Mesendoderm (in vitro differentiated cells): ENCODE data around the gene PSMB10.

Experiments used
- DNase-seq: peaks from one replicate; pipeline ENCODE4 v3.0.0; 2013
- H2AK5ac ChIP-seq: 2 replicates; pipeline ENCODE4 v1.6.1; 2013; ENCODE audit warnings: low read length, inconsistent platforms
- H2BK120ac ChIP-seq: 2 replicates; pipeline ENCODE4 v1.6.1; 2013; ENCODE audit warnings: low read depth, mild to moderate bottlenecking, low read length, moderate library complexity, mixed read lengths
- H2BK15ac ChIP-seq: replicated peaks from 2 replicates; pipeline ENCODE4 v1.6.1; 2013; ENCODE audit warnings: low read depth, mild to moderate bottlenecking, moderate library complexity
- H2BK5ac ChIP-seq: 2 replicates; pipeline ENCODE4 v1.6.1; 2013; ENCODE audit warnings: low read length, inconsistent platforms
- H3K18ac ChIP-seq: 2 replicates; pipeline ENCODE4 v1.6.1; 2013; ENCODE audit warnings: mild to moderate bottlenecking, low read length, mixed read lengths
- H3K23ac ChIP-seq: one replicate; pipeline ENCODE4 v1.6.1; 2013; ENCODE audit warnings: low read length
- H3K27ac ChIP-seq: 2 replicates; pipeline ENCODE4 v1.5.1; 2013; ENCODE audit warnings: low read depth, mild to moderate bottlenecking, inconsistent platforms, low read length, moderate library complexity
- H3K27me3 ChIP-seq: 2 replicates; pipeline ENCODE4 v1.6.1; 2013; ENCODE audit warnings: low read length, control low read depth, mild to moderate bottlenecking, inconsistent platforms; ENCODE audit not compliant: insufficient read depth, poor library complexity
- H3K36me3 ChIP-seq: 2 replicates; pipeline ENCODE4 v1.6.1; 2013; ENCODE audit warnings: low read length, inconsistent platforms; ENCODE audit not compliant: control insufficient read depth, insufficient read depth
- H3K4ac ChIP-seq: one replicate; pipeline ENCODE4 v1.6.1; 2013; ENCODE audit warnings: low read depth, mild to moderate bottlenecking, low read length, moderate library complexity
- H3K4me1 ChIP-seq: 2 replicates; pipeline ENCODE4 v1.6.1; 2013; ENCODE audit warnings: low read depth, low read length, inconsistent platforms; ENCODE audit not compliant: control insufficient read depth
- H3K4me2 ChIP-seq: 2 replicates; pipeline ENCODE4 v1.6.1; 2013; ENCODE audit warnings: low read length
- H3K4me3 ChIP-seq: 2 replicates; pipeline ENCODE4 v1.5.1; 2013; ENCODE audit warnings: mild to moderate bottlenecking, low read length
- H3K56ac ChIP-seq: one replicate; pipeline ENCODE4 v1.6.1; 2013; ENCODE audit warnings: low read length
- H3K79me1 ChIP-seq: 2 replicates; pipeline ENCODE4 v1.6.1; 2013; ENCODE audit warnings: low read length, inconsistent platforms
- H3K79me2 ChIP-seq: 2 replicates; pipeline ENCODE4 v1.6.1; 2013; ENCODE audit warnings: mild to moderate bottlenecking, low read length; ENCODE audit not compliant: control insufficient read depth, insufficient read depth
- H3K9ac ChIP-seq: 2 replicates; pipeline ENCODE4 v1.6.1; 2013; ENCODE audit warnings: low read length, inconsistent platforms
- H4K5ac ChIP-seq: one replicate; pipeline ENCODE4 v1.6.1; 2013; ENCODE audit warnings: low read length
- H4K8ac ChIP-seq: one replicate; pipeline ENCODE4 v1.6.1; 2013; ENCODE audit warnings: low read depth, mild to moderate bottlenecking, control low read depth, low read length, moderate library complexity
- WGBS: extraction: QIAGEN DNeasy Blood & Tissue Kit; methylation state at CpG from one replicate; pipeline ENCODE4 v1.1.7; 2013; ENCODE audit warnings: low lambda C conversion rate, missing lambda C conversion rate; ENCODE audit not compliant: insufficient coverage; ENCODE audit errors: extremely low coverage; 5-methylcytosine and 5-hydroxymethylcytosine counted together

PSMB10 gene

GRCh38 chr16:67964477-67965131 is 28.0 kb upstream of the PSMB10 start:
- peaks cover 24% of the 10 kb centered on the region for H3K79me1 ChIP-seq
- no CpG with 5 or more reads among the region's 6 CpGs for WGBS
- H3K23ac ChIP-seq, result peak overlapping the region; percentile 83
- no peak overlapping the region for H3K9ac ChIP-seq
- H4K8ac ChIP-seq, result no peak overlapping the region
- H2AK5ac ChIP-seq, result no peak overlapping the region
- H3K36me3 ChIP-seq, result peaks cover 11% of the 10 kb centered on the region
- H3K56ac ChIP-seq, result no peak overlapping the region
- peaks cover 18% of the 10 kb centered on the region for H3K79me2 ChIP-seq
- H3K18ac ChIP-seq, result no peak overlapping the region
- no peak overlapping the region for H3K4me3 ChIP-seq
- H2BK5ac ChIP-seq, result no peak overlapping the region
- H3K4me1 ChIP-seq, result peaks cover 8% of the 10 kb centered on the region
- no peak overlapping the region for H2BK15ac ChIP-seq
- H4K5ac ChIP-seq, result no peak overlapping the region
- H3K4ac ChIP-seq, result no peak overlapping the region
- no peak overlapping the region for H3K27ac ChIP-seq
- DNase-seq, result no peak
- no peak overlapping the region for H2BK120ac ChIP-seq
- no peak overlapping the region for H3K4me2 ChIP-seq
- H3K27me3 ChIP-seq, result no peaks in the 10 kb centered on the region

DNA sequence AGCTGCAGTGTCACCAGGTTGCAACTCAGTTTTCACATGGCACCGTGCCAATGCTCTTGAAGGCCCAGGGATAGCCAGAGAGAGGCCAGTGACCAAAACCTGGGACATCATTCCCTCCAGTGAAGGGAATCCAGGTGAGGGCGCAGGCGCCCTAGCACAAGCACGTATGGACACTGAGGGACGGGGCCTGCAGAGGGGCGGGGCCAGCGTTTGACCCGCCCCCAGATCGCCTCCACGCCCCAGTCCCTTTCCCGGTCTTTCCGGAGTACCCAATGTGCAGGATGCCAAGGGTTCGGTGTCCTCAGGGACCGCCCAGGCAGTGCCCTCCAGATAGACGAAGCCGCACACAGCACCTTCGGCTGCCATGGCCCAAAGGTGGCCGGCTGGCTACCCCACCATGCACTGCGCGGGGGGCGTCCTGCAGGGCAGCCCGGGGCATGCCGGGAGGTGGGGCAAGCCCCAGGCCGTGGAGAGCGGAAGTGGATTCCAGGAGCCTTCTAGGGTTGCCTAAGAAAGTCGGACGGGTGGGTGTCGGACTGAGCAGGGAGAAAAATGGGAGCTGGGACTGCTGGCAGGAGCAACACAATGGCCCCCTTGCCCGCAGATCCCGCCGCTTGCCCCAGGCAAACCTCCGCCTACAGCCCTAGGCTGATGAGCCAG is 27.1 kb upstream of the PSMB10 start:
- Histone ChIP-seq H3K9ac (no peak overlapping the region), H4K5ac (no peak overlapping the region), H3K4ac (no peak overlapping the region), H3K27me3 (no peaks in the 10 kb centered on the region), H4K8ac (no peak overlapping the region), H3K79me2 (peaks cover 18% of the 10 kb centered on the region), H3K18ac (no peak overlapping the region), H3K79me1 (peaks cover 24% of the 10 kb centered on the region), H2BK5ac (no peak overlapping the region), H3K4me1 (peaks cover 8% of the 10 kb centered on the region), H3K23ac (no peak overlapping the region), H3K36me3 (peaks cover 11% of the 10 kb centered on the region), H3K4me3 (no peak overlapping the region), H2BK120ac (no peak overlapping the region), H2BK15ac (no peak overlapping the region), H3K4me2 (no peak overlapping the region), H2AK5ac (no peak overlapping the region), H3K27ac (no peak overlapping the region), H3K56ac (no peak overlapping the region)
- DNase-seq, result peak; percentile 29
- no CpG with 5 or more reads among the region's 32 CpGs for WGBS

DNA sequence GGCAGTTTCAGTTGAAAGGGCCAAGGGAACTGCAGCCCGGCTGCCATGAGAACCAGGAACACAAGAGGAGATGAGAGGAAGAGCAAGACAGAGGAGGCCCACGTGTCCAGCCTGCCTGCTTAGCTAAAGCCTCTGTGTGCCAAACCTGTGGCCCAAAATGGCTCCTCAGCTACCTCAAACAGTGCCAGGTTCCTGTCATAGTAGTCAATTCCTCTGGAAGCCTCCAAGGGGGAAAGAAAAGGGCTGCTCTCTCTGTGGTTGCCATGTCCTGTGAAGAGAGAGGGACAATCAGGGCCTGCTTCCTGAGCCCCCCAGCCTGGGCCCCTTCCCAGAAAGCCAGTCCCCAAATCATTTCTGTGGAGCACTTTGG is 26.6 kb upstream of the PSMB10 start:
- Histone ChIP-seq H3K27me3 (no peaks in the 10 kb centered on the region), H2BK5ac (no peak overlapping the region), H4K5ac (no peak overlapping the region), H2BK15ac (no peak overlapping the region), H3K79me2 (peaks cover 18% of the 10 kb centered on the region), H2BK120ac (no peak overlapping the region), H3K4me2 (no peak overlapping the region), H4K8ac (no peak overlapping the region), H3K56ac (no peak overlapping the region), H3K23ac (no peak overlapping the region), H3K18ac (no peak overlapping the region), H3K4me3 (no peak overlapping the region), H3K4ac (no peak overlapping the region), H3K27ac (no peak overlapping the region), H3K4me1 (peaks cover 8% of the 10 kb centered on the region), H3K9ac (no peak overlapping the region), H2AK5ac (no peak overlapping the region), H3K36me3 (peaks cover 11% of the 10 kb centered on the region), H3K79me1 (peaks cover 24% of the 10 kb centered on the region)
- no peak for DNase-seq
- no CpG with 5 or more reads among the region's 2 CpGs for WGBS

GRCh38 chr16:67962135-67962534 is 25.5 kb upstream of the PSMB10 start:
- Histone ChIP-seq H2BK15ac (no peak overlapping the region), H3K27me3 (no peaks in the 10 kb centered on the region), H3K18ac (no peak overlapping the region), H3K23ac (no peak overlapping the region), H3K79me2 (peaks cover 11% of the 10 kb centered on the region), H3K27ac (no peak overlapping the region), H2BK5ac (no peak overlapping the region), H3K4me2 (no peak overlapping the region), H3K4me1 (peaks cover 8% of the 10 kb centered on the region), H3K4me3 (no peak overlapping the region), H3K79me1 (peaks cover 17% of the 10 kb centered on the region), H3K9ac (no peak overlapping the region), H2BK120ac (no peak overlapping the region), H4K8ac (no peak overlapping the region), H2AK5ac (no peak overlapping the region), H3K56ac (no peak overlapping the region), H3K36me3 (peaks cover 11% of the 10 kb centered on the region), H4K5ac (no peak overlapping the region), H3K4ac (no peak overlapping the region)
- WGBS, result no CpG with 5 or more reads among the region's 8 CpGs
- DNase-seq, result no peak

- Histone ChIP-seq H3K56ac (no peak overlapping the region), H3K4me3 (no peak overlapping the region), H3K36me3 (peaks cover 11% of the 10 kb centered on the region), H4K5ac (no peak overlapping the region), H3K4me2 (no peak overlapping the region), H3K27me3 (no peaks in the 10 kb centered on the region), H2AK5ac (no peak overlapping the region), H3K9ac (no peak overlapping the region), H3K79me1 (peaks cover 12% of the 10 kb centered on the region), H3K18ac (no peak overlapping the region), H4K8ac (no peak overlapping the region), H2BK15ac (no peak overlapping the region), H3K27ac (no peak overlapping the region), H3K79me2 (peaks cover 6% of the 10 kb centered on the region), H3K4ac (no peak overlapping the region), H3K23ac (no peak overlapping the region), H3K4me1 (peaks cover 3% of the 10 kb centered on the region), H2BK120ac (no peak overlapping the region), H2BK5ac (no peak overlapping the region)
- WGBS, result no CpG with 5 or more reads among the region's 13 CpGs
- no peak for DNase-seq
Measured at GRCh38 chr16:67961551-67961957, 24.9 kb upstream of the PSMB10 start.
